Vagina (tissue), 2 donors: ENCODE data around the gene DNAJC16. TPM values are rescaled to one million over a fixed set of nuclear protein-coding genes. Genes with fewer than 3 reads are reported as not detected.
"Not testable (repeated sequence)": the region's sequence is repeated elsewhere in the genome, so short reads cannot be mapped to it uniquely, and the experiment has no call there.

ENCODE experiments used
- DNase-seq, 2 donors: peaks; one replicate each; pipeline ENCODE4 v3.0.0-alpha.2; 2017; ENCODE audit errors: extremely low spot score in 2 of 2
- H3K27ac ChIP-seq: fragments of 200-600 bp; sonication (generic); one replicate; pipeline ENCODE4 v1.5.1; 2019
- H3K27me3 ChIP-seq: fragments of 200-600 bp; sonication (generic); one replicate; pipeline ENCODE4 v1.5.1; 2019
- H3K36me3 ChIP-seq, 2 donors: fragments of 200-600 bp; sonication (generic); one replicate each; pipeline ENCODE4 v1.5.1; 2017 to 2019
- H3K4me1 ChIP-seq: fragments of 200-600 bp; sonication (generic); one replicate; pipeline ENCODE4 v1.5.1; 2019
- H3K4me3 ChIP-seq, 2 donors: fragments of 200-600 bp; sonication (generic); 1 replicate in 1 of 2; 2 replicates in 1 of 2; pipeline ENCODE4 v1.5.1; 2016 to 2019
- H3K9me3 ChIP-seq: fragments of 200-600 bp; sonication (generic); one replicate; pipeline ENCODE4 v1.5.1; 2019
- POLR2A ChIP-seq, 2 donors: fragments of 450-650 bp; IDR thresholded peaks; one replicate each; pipeline ENCODE4 v1.6.1; 2017; ENCODE audit warnings: antibody characterized with exemption in 2 of 2, mild to moderate bottlenecking in 2 of 2, moderate library complexity in 2 of 2
- POLR2AphosphoS5 ChIP-seq, 2 donors: sonication (generic); formaldehyde crosslinking; IDR thresholded peaks; one replicate each; pipeline ENCODE4 v1.9.0; 2017; ENCODE audit warnings: antibody characterized with exemption in 2 of 2, mild to moderate bottlenecking in 2 of 2, low read depth in 1 of 2; ENCODE audit not compliant: insufficient read depth in 1 of 2
- intact Hi-C: fragments of 100-400 bp; cut with DNase I; formaldehyde crosslinking; loops from one replicate; pipeline ENCODE4 v1.15.1; 2023
- total RNA-seq: library from RNA; depleted of rRNA; stranded (reverse); fragments of >200 nt; gene quantifications from one replicate; pipeline ENCODE4 v1.2.3, GENCODE V29; 2016
- TF ChIP-seq, protein P1 (sequence below), 3 experiments: fragments of 450-650 bp in 2 of 3; fragments of 200-600 bp in 1 of 3; sonication (generic) in 1 of 3; IDR thresholded peaks; one replicate each; pipeline ENCODE4 v1.5.1; 2017 to 2019; ENCODE audit warnings: antibody characterized with exemption in 3 of 3, mild to moderate bottlenecking in 2 of 3, moderate library complexity in 2 of 3

Gene DNAJC16
- total RNA-seq, 1 donor from 2014 or later: 29.5 TPM

DNA sequence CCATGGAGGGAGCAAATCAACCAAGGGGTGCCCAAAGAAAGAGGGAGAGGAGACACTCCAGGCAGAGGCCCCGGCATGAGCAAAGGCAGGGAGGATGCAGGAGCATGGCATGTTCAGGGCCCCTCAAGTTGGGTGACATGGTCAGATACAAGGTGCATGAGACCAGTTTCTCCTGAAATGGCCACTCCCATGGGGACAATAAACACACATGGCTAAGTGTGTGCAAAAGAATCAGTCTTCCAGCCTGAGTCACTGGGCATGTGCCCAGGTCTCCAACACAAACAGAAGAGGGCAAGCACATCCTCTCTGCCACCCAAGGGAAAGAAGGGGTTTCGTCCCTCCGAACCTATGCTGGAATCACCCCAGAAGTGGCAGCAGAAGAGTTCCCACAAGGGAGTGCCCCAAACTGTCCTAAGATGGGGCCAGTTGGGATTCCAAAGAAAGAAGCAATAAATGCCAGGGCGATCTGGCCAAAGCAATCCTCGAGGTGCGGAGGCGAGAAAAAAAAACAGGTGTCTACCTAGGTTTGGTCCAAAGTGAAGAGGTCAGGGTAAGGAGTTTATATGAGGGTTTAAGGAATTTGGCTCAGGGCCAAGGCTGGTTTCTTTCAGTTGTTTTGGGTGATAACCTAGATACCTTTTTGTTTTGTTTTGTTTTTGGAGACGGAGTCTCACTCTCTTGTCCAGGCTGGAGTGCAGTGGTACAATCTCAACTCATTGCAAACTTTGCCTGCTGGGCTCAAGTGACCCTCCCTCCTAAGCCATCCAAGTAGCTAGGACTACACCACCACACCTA, 15.8 kb upstream of the DNAJC16 start:
- intact Hi-C loops: no loop called here
- no peaks in the 10 kb centered on the region for H3K4me1 ChIP-seq
- H3K4me3 ChIP-seq: no peak overlapping the region
- DNase-seq: no peak
- H3K36me3 ChIP-seq: peaks cover 0 to 2% of the 10 kb centered on the region in 2 donors
- H3K27ac ChIP-seq: no peak overlapping the region
- no peaks in the 10 kb centered on the region for H3K27me3 ChIP-seq
- no peaks in the 10 kb centered on the region for H3K9me3 ChIP-seq
- no peak for TF ChIP-seq POLR2A (IDR thresholded peaks at IDR 0.05)
- TF ChIP-seq, protein P1, sequence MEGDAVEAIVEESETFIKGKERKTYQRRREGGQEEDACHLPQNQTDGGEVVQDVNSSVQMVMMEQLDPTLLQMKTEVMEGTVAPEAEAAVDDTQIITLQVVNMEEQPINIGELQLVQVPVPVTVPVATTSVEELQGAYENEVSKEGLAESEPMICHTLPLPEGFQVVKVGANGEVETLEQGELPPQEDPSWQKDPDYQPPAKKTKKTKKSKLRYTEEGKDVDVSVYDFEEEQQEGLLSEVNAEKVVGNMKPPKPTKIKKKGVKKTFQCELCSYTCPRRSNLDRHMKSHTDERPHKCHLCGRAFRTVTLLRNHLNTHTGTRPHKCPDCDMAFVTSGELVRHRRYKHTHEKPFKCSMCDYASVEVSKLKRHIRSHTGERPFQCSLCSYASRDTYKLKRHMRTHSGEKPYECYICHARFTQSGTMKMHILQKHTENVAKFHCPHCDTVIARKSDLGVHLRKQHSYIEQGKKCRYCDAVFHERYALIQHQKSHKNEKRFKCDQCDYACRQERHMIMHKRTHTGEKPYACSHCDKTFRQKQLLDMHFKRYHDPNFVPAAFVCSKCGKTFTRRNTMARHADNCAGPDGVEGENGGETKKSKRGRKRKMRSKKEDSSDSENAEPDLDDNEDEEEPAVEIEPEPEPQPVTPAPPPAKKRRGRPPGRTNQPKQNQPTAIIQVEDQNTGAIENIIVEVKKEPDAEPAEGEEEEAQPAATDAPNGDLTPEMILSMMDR (IDR thresholded peaks at IDR 0.05): no peak
- no peak for TF ChIP-seq POLR2AphosphoS5 (IDR thresholded peaks at IDR 0.05; ENCODE audit: insufficient read depth in 1 of 2, low read depth in 1 of 2)

DNA sequence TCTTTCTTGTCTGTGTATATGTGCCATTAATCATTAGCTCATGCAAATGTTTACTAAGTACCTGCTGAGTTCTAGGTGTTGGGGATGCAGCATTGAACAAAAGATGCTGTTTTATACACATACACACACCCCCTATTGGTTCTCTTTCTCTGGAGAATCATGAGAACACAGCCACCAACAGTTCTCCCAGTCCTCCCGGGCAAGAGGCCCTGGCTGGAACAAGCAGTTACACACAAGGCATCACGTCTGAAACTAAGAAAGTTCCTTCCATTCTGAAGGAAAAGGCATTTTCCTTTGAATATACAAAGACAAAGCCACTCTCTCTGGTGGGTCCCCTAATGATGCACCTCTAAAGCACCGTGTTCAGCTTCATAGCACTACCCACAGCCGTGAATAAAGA, 13.5 kb upstream of the DNAJC16 start:
- no peak overlapping the region for H3K27ac ChIP-seq
- peaks cover 0 to 9% of the 10 kb centered on the region in 2 donors for H3K36me3 ChIP-seq
- no peaks in the 10 kb centered on the region for H3K9me3 ChIP-seq
- TF ChIP-seq POLR2AphosphoS5 (IDR thresholded peaks at IDR 0.05; ENCODE audit: insufficient read depth in 1 of 2, low read depth in 1 of 2) (no peak), POLR2A (IDR thresholded peaks at IDR 0.05) (no peak)
- TF ChIP-seq, protein P1 (IDR thresholded peaks at IDR 0.05): no peak
- H3K27me3 ChIP-seq: no peaks in the 10 kb centered on the region
- no peaks in the 10 kb centered on the region for H3K4me1 ChIP-seq
- H3K4me3 ChIP-seq: no peak overlapping the region
- no peak for DNase-seq
- intact Hi-C loops: no loop called here

DNA sequence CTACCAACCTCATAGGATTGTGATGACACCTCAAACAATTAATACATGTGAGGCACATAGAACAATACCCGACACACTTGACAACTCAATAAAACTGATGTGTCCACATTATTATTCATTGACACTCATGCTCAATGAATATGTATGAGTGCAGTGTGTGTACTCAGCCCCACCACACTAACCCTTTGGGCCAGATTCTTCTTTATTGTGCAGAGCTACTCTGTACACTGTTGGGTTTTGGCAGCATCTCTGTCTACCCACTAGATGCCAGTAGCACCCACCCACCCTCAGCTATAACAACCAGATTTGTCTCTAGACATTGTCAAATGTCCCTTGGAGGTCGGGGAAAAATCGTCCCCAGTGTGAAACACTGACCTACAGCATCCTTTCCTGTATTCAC, 12.7 kb upstream of the DNAJC16 start:
- H3K27me3 ChIP-seq: no peaks in the 10 kb centered on the region
- TF ChIP-seq POLR2A (IDR thresholded peaks at IDR 0.05): no peak
- TF ChIP-seq, protein P1 (IDR thresholded peaks at IDR 0.05): no peak
- TF ChIP-seq POLR2AphosphoS5 (IDR thresholded peaks at IDR 0.05; ENCODE audit: insufficient read depth in 1 of 2, low read depth in 1 of 2): no peak
- no peaks in the 10 kb centered on the region for H3K4me1 ChIP-seq
- no peak for DNase-seq
- no peak overlapping the region for H3K27ac ChIP-seq
- intact Hi-C loops: no loop called here
- H3K9me3 ChIP-seq: no peaks in the 10 kb centered on the region
- H3K4me3 ChIP-seq: no peak overlapping the region
- peaks cover 0 to 9% of the 10 kb centered on the region in 2 donors for H3K36me3 ChIP-seq

DNA sequence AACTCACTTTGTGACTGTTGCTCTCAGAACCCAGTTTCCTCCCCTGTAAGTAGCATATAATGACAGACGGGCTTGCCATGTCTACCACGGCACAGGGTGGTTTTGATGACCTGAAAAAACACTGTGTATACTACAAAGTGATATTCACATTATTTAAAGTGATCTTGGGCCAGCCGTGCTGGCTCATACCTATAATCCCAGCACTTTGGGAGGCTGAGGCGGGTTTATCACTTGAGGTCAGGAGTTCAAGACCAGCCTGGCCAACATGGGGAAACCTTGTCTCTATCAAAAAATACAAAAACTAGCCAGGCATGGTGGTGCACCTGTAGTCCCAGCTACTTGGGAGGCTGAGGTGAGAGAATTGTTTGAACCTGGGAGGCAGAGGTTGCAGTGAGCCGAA, 12.1 kb upstream of the DNAJC16 start:
- H3K36me3 ChIP-seq, H3K27ac ChIP-seq, intact Hi-C loops: not testable (repeated sequence)

DNA sequence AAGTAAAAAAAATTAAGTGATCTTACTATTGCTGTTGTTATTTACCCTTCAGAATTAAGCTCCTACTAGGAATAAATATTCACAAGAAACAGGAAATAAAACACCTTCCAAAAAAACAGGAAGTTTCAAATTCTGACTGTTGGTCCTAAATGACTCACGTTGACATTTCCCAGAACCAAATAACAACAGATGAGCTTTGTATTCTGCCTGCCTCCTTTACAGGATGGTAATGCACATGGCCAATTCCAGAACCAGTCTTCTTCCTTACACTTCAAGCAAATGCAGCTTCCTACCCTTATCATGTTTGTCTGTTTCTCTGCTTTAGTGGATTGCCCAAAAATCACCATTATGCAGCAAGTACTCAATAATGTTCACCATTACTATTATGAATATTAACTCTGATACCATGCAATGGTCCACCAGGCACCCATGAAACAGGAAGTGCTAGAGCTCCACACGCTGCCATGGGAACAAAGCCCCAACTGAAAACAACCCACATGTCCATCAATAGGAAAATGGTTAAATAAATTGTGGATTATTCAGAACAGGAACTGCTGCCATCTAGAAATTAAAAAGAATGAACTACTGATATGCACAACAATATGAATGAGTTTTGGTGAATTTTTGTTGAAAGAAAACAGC, 11.5 kb upstream of the DNAJC16 start:
- Histone ChIP-seq H3K27me3 (no peaks in the 10 kb centered on the region), H3K9me3 (no peaks in the 10 kb centered on the region), H3K4me3 (no peak overlapping the region), H3K27ac (no peak overlapping the region), H3K36me3 (peaks cover 0 to 9% of the 10 kb centered on the region in 2 donors), H3K4me1 (no peaks in the 10 kb centered on the region)
- intact Hi-C loops: no loop called here
- no peak for DNase-seq
- no peak for TF ChIP-seq POLR2AphosphoS5 (IDR thresholded peaks at IDR 0.05; ENCODE audit: insufficient read depth in 1 of 2, low read depth in 1 of 2)

More for the DNA sequence above, 12.1 kb upstream of the DNAJC16 start:
- not testable (repeated sequence) for H3K4me3 ChIP-seq, H3K27me3 ChIP-seq, H3K9me3 ChIP-seq, DNase-seq, H3K4me1 ChIP-seq

DNA sequence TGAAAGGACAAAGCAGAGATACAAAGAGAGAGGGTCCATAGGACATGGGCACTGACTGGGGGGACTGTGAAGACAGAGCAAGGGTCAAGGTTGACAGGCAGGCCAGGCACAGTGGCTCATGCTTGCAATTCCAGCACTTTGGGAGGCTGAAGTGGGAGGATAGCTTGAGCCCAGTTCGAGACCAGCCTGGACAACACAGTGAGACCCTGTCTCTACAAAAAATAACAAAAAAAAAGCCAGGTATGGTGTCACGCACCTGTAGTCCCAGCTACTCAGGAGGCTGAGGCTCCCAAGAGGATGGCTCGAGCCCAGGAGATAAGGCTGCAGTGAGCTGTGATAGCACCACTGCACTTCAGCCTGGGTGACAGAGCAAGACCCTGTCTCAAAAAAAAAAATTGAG, 7.0 kb upstream of the DNAJC16 start:
- H3K4me1 ChIP-seq: peaks cover 11% of the 10 kb centered on the region
- TF ChIP-seq, protein P1 (IDR thresholded peaks at IDR 0.05): no peak
- no peak for TF ChIP-seq POLR2AphosphoS5 (IDR thresholded peaks at IDR 0.05; ENCODE audit: insufficient read depth in 1 of 2, low read depth in 1 of 2)
- TF ChIP-seq POLR2A (IDR thresholded peaks at IDR 0.05): no peak
- no peak overlapping the region for H3K27ac ChIP-seq
- no peak overlapping the region for H3K4me3 ChIP-seq
- no peaks in the 10 kb centered on the region for H3K27me3 ChIP-seq
- peaks cover 0 to 9% of the 10 kb centered on the region in 2 donors for H3K36me3 ChIP-seq
- intact Hi-C loops: no loop called here
- DNase-seq: no peak
- H3K9me3 ChIP-seq: no peaks in the 10 kb centered on the region

DNA sequence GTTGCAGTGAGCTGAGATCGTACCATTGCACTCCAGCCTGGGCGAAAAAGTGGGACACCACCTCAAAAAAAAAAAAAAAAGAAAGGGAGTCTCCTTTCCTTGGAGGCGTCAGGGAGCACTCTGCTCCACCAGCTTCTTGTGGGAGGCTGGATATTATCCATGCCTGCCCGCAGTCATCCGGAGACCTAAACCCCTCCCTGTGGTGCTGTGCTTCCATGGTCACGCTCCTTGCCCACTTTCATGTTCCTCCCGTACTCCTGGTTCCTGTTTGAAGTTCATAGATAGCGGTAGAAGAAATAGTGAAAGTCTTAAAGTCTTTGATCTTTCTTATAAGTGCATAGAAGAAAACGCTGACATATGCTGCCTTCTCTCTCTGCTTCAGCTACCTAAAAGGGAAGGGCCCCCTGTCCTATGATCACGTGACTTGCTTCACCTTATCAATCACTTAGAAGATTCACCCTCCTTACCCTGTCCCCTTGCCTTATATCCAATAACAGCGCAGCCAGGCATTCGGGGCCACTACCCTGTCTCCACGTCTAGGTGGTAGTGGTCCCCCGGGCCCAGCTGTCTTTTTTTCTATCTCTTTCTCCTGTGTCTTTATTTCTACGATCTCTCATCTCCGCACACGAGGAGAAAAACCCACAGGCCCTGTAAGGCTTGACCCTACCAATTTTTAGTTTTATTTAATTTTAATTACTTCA, 5.3 kb upstream of the DNAJC16 start:
- H3K9me3 ChIP-seq, DNase-seq, H3K27ac ChIP-seq, H3K36me3 ChIP-seq, intact Hi-C loops, H3K4me3 ChIP-seq, H3K27me3 ChIP-seq: not testable (repeated sequence)
- H3K4me1 ChIP-seq: peaks cover 22% of the 10 kb centered on the region
